ENCODE measurements around the gene RASL11B. TPM values are rescaled to one million over a fixed set of nuclear protein-coding genes. Genes with fewer than 3 reads are reported as not detected.

Gene RASL11B
- total and polyA plus RNA-seq, 2 donors (not counting 3 experiments of a cell fraction or from before 2014, with no cell fraction given) = 0.83 TPM; not detected in 1

DNA sequence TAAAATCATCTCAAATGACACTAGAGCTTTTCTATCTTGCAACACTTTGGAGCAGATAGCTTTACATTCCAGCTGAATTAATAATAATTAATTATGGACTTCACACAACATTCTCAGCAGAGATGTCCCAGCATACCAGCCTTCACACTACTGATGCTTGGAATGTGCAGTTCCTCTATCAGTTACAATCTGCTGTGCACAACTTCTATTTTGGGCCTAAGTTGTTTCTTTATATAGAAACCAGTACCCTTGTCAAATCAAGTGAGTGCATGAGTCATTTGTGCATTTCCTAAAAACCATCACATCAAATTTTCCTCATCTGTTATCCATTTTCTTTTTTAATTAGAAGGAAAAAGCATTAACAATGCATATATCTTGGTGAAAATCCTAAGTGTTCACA, 8.8 kb upstream of the RASL11B start:
- Histone ChIP-seq H3K9ac (replicated peaks; ENCODE audit: extremely low read depth, insufficient read depth, low read length) (no peak overlapping the region), H3K27me3 (ENCODE audit: control insufficient read depth in 2 of 2, insufficient read depth in 2 of 2, low read length in 2 of 2) (peaks cover 3 to 4% of the 10 kb centered on the region in 2 experiments), H3K4me2 (ENCODE audit: insufficient read depth, low read length) (no peak overlapping the region), H3K9me1 (replicated peaks; ENCODE audit: control insufficient read depth, extremely low read depth, insufficient read depth, low read length) (no peaks in the 10 kb centered on the region), H3K36me3 (ENCODE audit: control insufficient read depth in 2 of 2, extremely low read depth in 1 of 2, insufficient read depth in 2 of 2, low read length in 2 of 2) (no peaks in the 10 kb centered on the region), H3K4me1 (ENCODE audit: control insufficient read depth, extremely low read depth, insufficient read depth, low read length) (no peaks in the 10 kb centered on the region), H3K4me3 (replicated peaks in 1 of 3; ENCODE audit: insufficient read depth in 1 of 3, low read depth in 1 of 3, low read length in 3 of 3) (no peak overlapping the region), H2AFZ (ENCODE audit: low read depth, low read length) (no peak overlapping the region), H4K20me1 (replicated peaks; ENCODE audit: control insufficient read depth, extremely low read depth, insufficient read depth, low read length) (no peaks in the 10 kb centered on the region), H3K27ac (ENCODE audit: insufficient read depth, low read depth, low read length) (no peak overlapping the region), H3K79me2 (ENCODE audit: control insufficient read depth, insufficient read depth, low read length) (no peaks in the 10 kb centered on the region), H3K9me3 (replicated peaks; ENCODE audit: control insufficient read depth, insufficient read depth, low read length) (no peaks in the 10 kb centered on the region)
- ChIA-PET CTCF (interaction anchor here (1.5 kb wide), 1 partner anchor 10 kb away, joined by 5 read pairs; no protein-coding TSS in a partner anchor), POLR2A (no interaction called here)
- DNase-seq (ENCODE audit: low read depth, low spot score) (no peak), FAIRE-seq (no peak)
- TF ChIP-seq, protein P1, sequence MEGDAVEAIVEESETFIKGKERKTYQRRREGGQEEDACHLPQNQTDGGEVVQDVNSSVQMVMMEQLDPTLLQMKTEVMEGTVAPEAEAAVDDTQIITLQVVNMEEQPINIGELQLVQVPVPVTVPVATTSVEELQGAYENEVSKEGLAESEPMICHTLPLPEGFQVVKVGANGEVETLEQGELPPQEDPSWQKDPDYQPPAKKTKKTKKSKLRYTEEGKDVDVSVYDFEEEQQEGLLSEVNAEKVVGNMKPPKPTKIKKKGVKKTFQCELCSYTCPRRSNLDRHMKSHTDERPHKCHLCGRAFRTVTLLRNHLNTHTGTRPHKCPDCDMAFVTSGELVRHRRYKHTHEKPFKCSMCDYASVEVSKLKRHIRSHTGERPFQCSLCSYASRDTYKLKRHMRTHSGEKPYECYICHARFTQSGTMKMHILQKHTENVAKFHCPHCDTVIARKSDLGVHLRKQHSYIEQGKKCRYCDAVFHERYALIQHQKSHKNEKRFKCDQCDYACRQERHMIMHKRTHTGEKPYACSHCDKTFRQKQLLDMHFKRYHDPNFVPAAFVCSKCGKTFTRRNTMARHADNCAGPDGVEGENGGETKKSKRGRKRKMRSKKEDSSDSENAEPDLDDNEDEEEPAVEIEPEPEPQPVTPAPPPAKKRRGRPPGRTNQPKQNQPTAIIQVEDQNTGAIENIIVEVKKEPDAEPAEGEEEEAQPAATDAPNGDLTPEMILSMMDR (IDR thresholded peaks at IDR 0.05; ENCODE audit: extremely low read depth in 1 of 2, insufficient read depth in 1 of 2, low read depth in 1 of 2, low read length in 2 of 2) = no peak
- TF ChIP-seq, protein P2, sequence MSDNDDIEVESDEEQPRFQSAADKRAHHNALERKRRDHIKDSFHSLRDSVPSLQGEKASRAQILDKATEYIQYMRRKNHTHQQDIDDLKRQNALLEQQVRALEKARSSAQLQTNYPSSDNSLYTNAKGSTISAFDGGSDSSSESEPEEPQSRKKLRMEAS (IDR thresholded peaks at IDR 0.05; ENCODE audit: insufficient read depth, insufficient read length) = no peak
- no peak for TF ChIP-seq POLR2A (IDR thresholded peaks at IDR 0.05; ENCODE audit: low read depth, low read length)
- TF ChIP-seq FOS (IDR thresholded peaks at IDR 0.05; ENCODE audit: borderline replicate concordance, insufficient read depth, low read length) = no peak
- TF ChIP-seq POLR2AphosphoS5 (IDR thresholded peaks at IDR 0.05; ENCODE audit: insufficient read depth, low read depth, low read length) = no peak
- TF ChIP-seq EZH2 (IDR thresholded peaks at IDR 0.05; ENCODE audit: borderline replicate concordance, low read depth, low read length, severe bottlenecking) = no peak
- TF ChIP-seq MYC (IDR thresholded peaks at IDR 0.05; ENCODE audit: low read depth, low read length) = no peak
- TF ChIP-seq JUN (IDR thresholded peaks at IDR 0.05; ENCODE audit: borderline replicate concordance, insufficient read depth, insufficient read length, low read depth) = no peak
- no peak for TF ChIP-seq GATA2 (IDR thresholded peaks at IDR 0.05; ENCODE audit: insufficient read depth, insufficient read length, low read depth, low read length)
- intact Hi-C loops (cut with micrococcal nuclease) (no loop called here), dilution Hi-C loops (cut with MboI; ENCODE audit: extremely low pct_ligation_motif_present, low sequenced_read_pairs) (no loop called here)
- BruUV-seq (replicated peaks) = no TSS peak
